ENCODE data around the gene HOXD8.

- TF ChIP-seq EZH2 (IDR thresholded peaks at IDR 0.05; ENCODE audit: low read length, missing control alignments) (peak; percentile 89), CTCF (conservative IDR thresholded peaks at IDR 0.05 in 1 of 2, IDR thresholded peaks at IDR 0.05 in 1 of 2; ENCODE audit: low read depth in 1 of 2, low read length in 2 of 2) (no peak)
Measured at GRCh38 chr2:176151442-176152287, 22.2 kb downstream of the HOXD8 start, which contains the start of gene HOXD4.
